HepG2 (cell line): Measurements from ENCODE around the gene LPIN3. TPM values are rescaled to one million over a fixed set of nuclear protein-coding genes. Genes with fewer than 3 reads are reported as not detected.

Experiments used
- ATAC-seq: fragments of 200-7000 bp; cut with Tn5 transposase; 3 replicates; pipeline ENCODE4 v1.9.1; 2020; ENCODE audit warnings: mild to moderate bottlenecking, moderate library complexity
- BruUV-seq: library from RNA; stranded (reverse); fragments of 400-500 nt; replicated peaks from 2 replicates; lab custom pipeline; 2021; lab: Mats Ljungman, UMichigan
- CTCF ChIA-PET: fragments of 300-600 bp; formaldehyde crosslinking; extraction: SDS; loops from one replicate; lab custom pipeline; 2021; ENCODE audit warnings: low total read pairs, inconsistent platforms, low intra/inter-chr PET ratio; lab: Yijun Ruan, JAX
- POLR2A ChIA-PET: fragments of 350-600 bp; sonication (Branson Sonifier 250); formaldehyde crosslinking; loops from one replicate; lab custom pipeline; 2020; ENCODE audit warnings: antibody characterized with exemption, inconsistent platforms; lab: Yijun Ruan, JAX
- DNase-seq: peaks from one replicate; pipeline ENCODE4 v3.0.0-alpha.2; 2015; ENCODE audit warnings: low spot score
- FAIRE-seq: peaks from 3 replicates; lab custom pipeline; 2011; peaks lifted over from hg19 to GRCh38; lab: Jason Lieb, UNC
- H2AFZ ChIP-seq: one replicate; pipeline ENCODE4 v1.6.1; 2011; ENCODE audit warnings: low read length, inconsistent platforms
- H3K27ac ChIP-seq: fragments of 300-600 bp; 3 replicates; pipeline ENCODE4 v1.8.0; 2011; ENCODE audit warnings: mixed run types, mild to moderate bottlenecking, mixed read lengths, low read length, inconsistent platforms; ENCODE audit not compliant: insufficient read depth; ENCODE audit errors: extremely low read length
- H3K27me3 ChIP-seq, 2 experiments: fragments of 200-600 bp in 1 of 2; 2 replicates in 1 of 2; 3 replicates in 1 of 2; pipeline versions ENCODE4 v1.6.0 to v1.8.0; 2011; ENCODE audit warnings: low read length in 2 of 2, mild to moderate bottlenecking in 2 of 2, moderate library complexity in 2 of 2, inconsistent platforms in 1 of 2; ENCODE audit not compliant: insufficient read depth in 2 of 2, control insufficient read depth in 1 of 2
- H3K36me3 ChIP-seq, 2 experiments: fragments of 200-600 bp in 1 of 2; replicated peaks in 1 of 2; 2 replicates in 1 of 2; 3 replicates in 1 of 2; pipeline versions ENCODE4 v1.5.1 to v1.8.0; 2011; ENCODE audit warnings: low read length in 2 of 2, inconsistent platforms in 1 of 2; ENCODE audit not compliant: insufficient read depth in 2 of 2, control insufficient read depth in 1 of 2
- H3K4me1 ChIP-seq: 2 replicates; pipeline ENCODE4 v1.5.1; 2012; ENCODE audit warnings: low read length, inconsistent platforms; ENCODE audit not compliant: insufficient read depth
- H3K4me2 ChIP-seq: 2 replicates; pipeline ENCODE4 v1.6.0; 2011; ENCODE audit warnings: low read depth, low read length, inconsistent platforms
- H3K4me3 ChIP-seq, 3 experiments: fragments of 200-600 bp in 1 of 3; sonication (generic), shearing (Covaris generic) in 1 of 3; replicated peaks in 1 of 3; 2 replicates each; pipeline ENCODE4 v1.5.1; 2011 to 2016; ENCODE audit warnings: low read length in 3 of 3, inconsistent platforms in 2 of 3, low read depth in 2 of 3, mild to moderate bottlenecking in 2 of 3, control low read depth in 1 of 3, mixed read lengths in 1 of 3; ENCODE audit not compliant: insufficient read depth in 1 of 3
- H3K79me2 ChIP-seq: one replicate; pipeline ENCODE4 v1.6.1; 2011; ENCODE audit warnings: low read length, inconsistent platforms; ENCODE audit not compliant: insufficient read depth
- H3K9ac ChIP-seq: 2 replicates; pipeline ENCODE4 v1.6.0; 2011; ENCODE audit warnings: mild to moderate bottlenecking, low read depth, low read length, inconsistent platforms; ENCODE audit not compliant: insufficient read depth
- H3K9me3 ChIP-seq: 2 replicates; pipeline ENCODE4 v1.5.1; 2012; ENCODE audit warnings: mild to moderate bottlenecking, low read length
- H4K20me1 ChIP-seq: 2 replicates; pipeline ENCODE4 v1.6.0; 2011; ENCODE audit warnings: inconsistent platforms, mild to moderate bottlenecking, low read length, moderate library complexity; ENCODE audit not compliant: insufficient read depth
- JDP2 ChIP-seq: sonication (generic); formaldehyde crosslinking; IDR thresholded peaks from 2 replicates; pipeline ENCODE4 v1.8.1; 2022; ENCODE audit warnings: missing genetic modification reagents, borderline replicate concordance
- RARA ChIP-seq: IDR thresholded peaks from 2 replicates; pipeline ENCODE4 v1.6.1; 2016; ENCODE audit warnings: missing genetic modification reagents, missing compliant biosample characterization
- SIN3A ChIP-seq: IDR thresholded peaks from 2 replicates; pipeline ENCODE4 v1.6.1; 2011; ENCODE audit warnings: low read depth, mild to moderate bottlenecking, control low read depth, low read length, borderline replicate concordance
- ZKSCAN1 ChIP-seq: fragments of 150-350 bp; IDR thresholded peaks from 2 replicates; pipeline ENCODE4 v1.6.1; 2014; ENCODE audit warnings: low read length
- ZNF644 ChIP-seq: IDR thresholded peaks from 2 replicates; pipeline ENCODE4 v1.6.1; 2016; ENCODE audit warnings: low read depth
- WGBS: methylation state at CpG from one replicate; pipeline ENCODE4 v1.1.6; 2017; ENCODE audit warnings: low lambda C conversion rate; 5-methylcytosine and 5-hydroxymethylcytosine counted together
- in situ Hi-C: cut with HindIII; loops from 2 replicates; pipeline ENCODE4 v1.10.0; 2017; ENCODE audit warnings: low pct_unique_long_range_greater_than_20kb; ENCODE audit not compliant: extremely low pct_ligation_motif_present
- intact Hi-C: fragments of 100-400 bp; cut with micrococcal nuclease; formaldehyde crosslinking; loops from one replicate; pipeline ENCODE4 v1.10.0; 2022; ENCODE audit not compliant: unreplicated experiment
- polyA plus RNA-seq, 8 experiments: library from polyadenylated mRNA; depleted of rRNA in 3 of 8; stranded (reverse) in 7 of 8; unstranded in 1 of 8; fragments of >200 nt; fragmentation: Illumina TruSeq in 4 of 8; extraction: Trizol in 4 of 8; gene quantifications; 2 replicates each; pipeline versions ENCODE4 v1.2.1 to v1.2.3, GENCODE V29; 2011 to 2016; ENCODE audit warnings: low read depth in 4 of 8, missing spikeins in 1 of 8, mixed read lengths in 1 of 8; ENCODE audit not compliant: insufficient read depth in 1 of 8
- total RNA-seq, 5 experiments: library from RNA; depleted of rRNA; stranded (reverse); fragments of >200 nt; fragmentation: Illumina TruSeq; extraction: Trizol; gene quantifications; 2 replicates each; pipeline ENCODE4 v1.2.3, GENCODE V29; 2016; ENCODE audit warnings: low read depth in 1 of 5
- TF ChIP-seq, protein P1 (sequence below): sonication (generic); formaldehyde crosslinking; IDR thresholded peaks from 2 replicates; pipeline ENCODE4 v1.4.0; 2020; ENCODE audit warnings: missing genetic modification reagents
- TF ChIP-seq, protein P2 (sequence below): sonication (generic); formaldehyde crosslinking; IDR thresholded peaks from 2 replicates; pipeline ENCODE4 v1.8.1; 2023; ENCODE audit warnings: mild to moderate bottlenecking, missing genetic modification reagents
- TF ChIP-seq, protein P3 (sequence below): sonication (generic); formaldehyde crosslinking; IDR thresholded peaks from 2 replicates; pipeline ENCODE4 v1.5.0; 2020; ENCODE audit warnings: missing genetic modification reagents
- TF ChIP-seq, protein P4 (sequence below): sonication (generic); formaldehyde crosslinking; IDR thresholded peaks from 2 replicates; pipeline ENCODE4 v1.8.1; 2022; ENCODE audit warnings: mild to moderate bottlenecking, missing genetic modification reagents

Gene LPIN3
- total and polyA plus RNA-seq, 2 of the 13 experiments (the other 11 are each of a cell fraction or from before 2014, with no cell fraction given) = 14.2 to 28.6 TPM

GRCh38 chr20:41293269-41294037, 47.2 kb upstream of the LPIN3 start:
- ATAC-seq (no peak), DNase-seq (no peak), FAIRE-seq (no peak)
- POLR2A ChIA-PET = no interaction called here
- H3K36me3 ChIP-seq = no peaks in the 10 kb centered on the region
- no peak overlapping the region for H3K4me2 ChIP-seq
- CTCF ChIA-PET = no interaction called here
- 90% methylated on average over 2 of the region's 2 CpGs for WGBS
- H3K27ac ChIP-seq = no peak overlapping the region
- in situ Hi-C loops = no loop called here
- TF ChIP-seq, protein P1, sequence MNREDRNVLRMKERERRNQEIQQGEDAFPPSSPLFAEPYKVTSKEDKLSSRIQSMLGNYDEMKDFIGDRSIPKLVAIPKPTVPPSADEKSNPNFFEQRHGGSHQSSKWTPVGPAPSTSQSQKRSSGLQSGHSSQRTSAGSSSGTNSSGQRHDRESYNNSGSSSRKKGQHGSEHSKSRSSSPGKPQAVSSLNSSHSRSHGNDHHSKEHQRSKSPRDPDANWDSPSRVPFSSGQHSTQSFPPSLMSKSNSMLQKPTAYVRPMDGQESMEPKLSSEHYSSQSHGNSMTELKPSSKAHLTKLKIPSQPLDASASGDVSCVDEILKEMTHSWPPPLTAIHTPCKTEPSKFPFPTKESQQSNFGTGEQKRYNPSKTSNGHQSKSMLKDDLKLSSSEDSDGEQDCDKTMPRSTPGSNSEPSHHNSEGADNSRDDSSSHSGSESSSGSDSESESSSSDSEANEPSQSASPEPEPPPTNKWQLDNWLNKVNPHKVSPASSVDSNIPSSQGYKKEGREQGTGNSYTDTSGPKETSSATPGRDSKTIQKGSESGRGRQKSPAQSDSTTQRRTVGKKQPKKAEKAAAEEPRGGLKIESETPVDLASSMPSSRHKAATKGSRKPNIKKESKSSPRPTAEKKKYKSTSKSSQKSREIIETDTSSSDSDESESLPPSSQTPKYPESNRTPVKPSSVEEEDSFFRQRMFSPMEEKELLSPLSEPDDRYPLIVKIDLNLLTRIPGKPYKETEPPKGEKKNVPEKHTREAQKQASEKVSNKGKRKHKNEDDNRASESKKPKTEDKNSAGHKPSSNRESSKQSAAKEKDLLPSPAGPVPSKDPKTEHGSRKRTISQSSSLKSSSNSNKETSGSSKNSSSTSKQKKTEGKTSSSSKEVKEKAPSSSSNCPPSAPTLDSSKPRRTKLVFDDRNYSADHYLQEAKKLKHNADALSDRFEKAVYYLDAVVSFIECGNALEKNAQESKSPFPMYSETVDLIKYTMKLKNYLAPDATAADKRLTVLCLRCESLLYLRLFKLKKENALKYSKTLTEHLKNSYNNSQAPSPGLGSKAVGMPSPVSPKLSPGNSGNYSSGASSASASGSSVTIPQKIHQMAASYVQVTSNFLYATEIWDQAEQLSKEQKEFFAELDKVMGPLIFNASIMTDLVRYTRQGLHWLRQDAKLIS (CRISPR knock-in tag) = no peak
- no peaks in the 10 kb centered on the region for H3K27me3 ChIP-seq
- no peak overlapping the region for H2AFZ ChIP-seq
- H3K79me2 ChIP-seq = no peaks in the 10 kb centered on the region
- no peaks in the 10 kb centered on the region for H3K9me3 ChIP-seq
- H3K4me1 ChIP-seq = peaks cover 27% of the 10 kb centered on the region
- intact Hi-C loops = no loop called here
- no peak overlapping the region for H3K4me3 ChIP-seq
- H3K9ac ChIP-seq = no peak overlapping the region
- BruUV-seq = no TSS peak
- no peaks in the 10 kb centered on the region for H4K20me1 ChIP-seq

DNA sequence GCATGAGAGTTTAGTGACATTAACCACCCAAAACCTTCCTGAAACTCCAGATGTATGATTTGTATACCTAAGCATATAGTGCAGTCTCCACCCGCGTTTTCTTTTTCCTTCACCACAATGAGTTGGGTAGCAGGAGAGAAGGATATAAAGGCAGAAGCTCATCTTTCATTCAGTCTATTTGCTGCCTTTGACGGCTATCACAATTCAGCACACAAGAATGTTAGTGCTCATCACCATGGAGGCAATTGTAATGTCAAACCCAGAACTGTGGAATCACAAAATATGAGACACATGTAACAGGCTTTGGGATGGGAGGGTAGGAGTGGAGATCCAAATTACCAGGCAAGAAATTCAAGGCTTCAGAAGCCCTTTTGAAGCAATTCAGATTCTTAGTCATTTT, 40.7 kb upstream of the LPIN3 start:
- POLR2A ChIA-PET = no interaction called here
- H2AFZ ChIP-seq = no peak overlapping the region
- no peaks in the 10 kb centered on the region for H3K27me3 ChIP-seq
- in situ Hi-C loops (no loop called here), intact Hi-C loops (no loop called here)
- no TSS peak for BruUV-seq
- FAIRE-seq = no peak
- H4K20me1 ChIP-seq = no peaks in the 10 kb centered on the region
- H3K4me3 ChIP-seq = no peak overlapping the region
- 88% methylated on average over 3 of the region's 3 CpGs for WGBS
- no peaks in the 10 kb centered on the region for H3K36me3 ChIP-seq
- CTCF ChIA-PET = no interaction called here
- ATAC-seq = no peak
- H3K4me2 ChIP-seq = no peak overlapping the region
- H3K27ac ChIP-seq = no peak overlapping the region
- H3K79me2 ChIP-seq = no peaks in the 10 kb centered on the region
- H3K9ac ChIP-seq = no peak overlapping the region
- peaks cover 13% of the 10 kb centered on the region for H3K4me1 ChIP-seq
- no peak for TF ChIP-seq SIN3A
- TF ChIP-seq ZKSCAN1 = no peak
- TF ChIP-seq JDP2 (CRISPR knock-in tag) = no peak
- TF ChIP-seq RARA (CRISPR knock-in tag) = no peak
- TF ChIP-seq, protein P2, sequence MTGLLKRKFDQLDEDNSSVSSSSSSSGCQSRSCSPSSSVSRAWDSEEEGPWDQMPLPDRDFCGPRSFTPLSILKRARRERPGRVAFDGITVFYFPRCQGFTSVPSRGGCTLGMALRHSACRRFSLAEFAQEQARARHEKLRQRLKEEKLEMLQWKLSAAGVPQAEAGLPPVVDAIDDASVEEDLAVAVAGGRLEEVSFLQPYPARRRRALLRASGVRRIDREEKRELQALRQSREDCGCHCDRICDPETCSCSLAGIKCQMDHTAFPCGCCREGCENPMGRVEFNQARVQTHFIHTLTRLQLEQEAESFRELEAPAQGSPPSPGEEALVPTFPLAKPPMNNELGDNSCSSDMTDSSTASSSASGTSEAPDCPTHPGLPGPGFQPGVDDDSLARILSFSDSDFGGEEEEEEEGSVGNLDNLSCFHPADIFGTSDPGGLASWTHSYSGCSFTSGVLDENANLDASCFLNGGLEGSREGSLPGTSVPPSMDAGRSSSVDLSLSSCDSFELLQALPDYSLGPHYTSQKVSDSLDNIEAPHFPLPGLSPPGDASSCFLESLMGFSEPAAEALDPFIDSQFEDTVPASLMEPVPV (CRISPR knock-in tag) = no peak
- TF ChIP-seq, protein P3, sequence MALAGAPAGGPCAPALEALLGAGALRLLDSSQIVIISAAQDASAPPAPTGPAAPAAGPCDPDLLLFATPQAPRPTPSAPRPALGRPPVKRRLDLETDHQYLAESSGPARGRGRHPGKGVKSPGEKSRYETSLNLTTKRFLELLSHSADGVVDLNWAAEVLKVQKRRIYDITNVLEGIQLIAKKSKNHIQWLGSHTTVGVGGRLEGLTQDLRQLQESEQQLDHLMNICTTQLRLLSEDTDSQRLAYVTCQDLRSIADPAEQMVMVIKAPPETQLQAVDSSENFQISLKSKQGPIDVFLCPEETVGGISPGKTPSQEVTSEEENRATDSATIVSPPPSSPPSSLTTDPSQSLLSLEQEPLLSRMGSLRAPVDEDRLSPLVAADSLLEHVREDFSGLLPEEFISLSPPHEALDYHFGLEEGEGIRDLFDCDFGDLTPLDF (CRISPR knock-in tag) = no peak
- TF ChIP-seq, protein P4, sequence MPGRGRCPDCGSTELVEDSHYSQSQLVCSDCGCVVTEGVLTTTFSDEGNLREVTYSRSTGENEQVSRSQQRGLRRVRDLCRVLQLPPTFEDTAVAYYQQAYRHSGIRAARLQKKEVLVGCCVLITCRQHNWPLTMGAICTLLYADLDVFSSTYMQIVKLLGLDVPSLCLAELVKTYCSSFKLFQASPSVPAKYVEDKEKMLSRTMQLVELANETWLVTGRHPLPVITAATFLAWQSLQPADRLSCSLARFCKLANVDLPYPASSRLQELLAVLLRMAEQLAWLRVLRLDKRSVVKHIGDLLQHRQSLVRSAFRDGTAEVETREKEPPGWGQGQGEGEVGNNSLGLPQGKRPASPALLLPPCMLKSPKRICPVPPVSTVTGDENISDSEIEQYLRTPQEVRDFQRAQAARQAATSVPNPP = no peak
- TF ChIP-seq ZNF644 = no peak
- no peaks in the 10 kb centered on the region for H3K9me3 ChIP-seq
- no peak for DNase-seq
